IPS-20b (cell line): ENCODE measurements around the gene HOXB8.

ENCODE experiments used
- H3K27ac ChIP-seq: one replicate; pipeline ENCODE4 v1.5.1; 2013; ENCODE audit warnings: low read length
- H3K27me3 ChIP-seq: 2 replicates; pipeline ENCODE4 v1.6.1; 2013; ENCODE audit warnings: mild to moderate bottlenecking, low read length, inconsistent platforms; ENCODE audit not compliant: insufficient read depth
- H3K36me3 ChIP-seq: 2 replicates; pipeline ENCODE4 v1.6.1; 2013; ENCODE audit warnings: low read depth, mild to moderate bottlenecking, inconsistent platforms, low read length, moderate library complexity; ENCODE audit not compliant: insufficient read depth
- H3K4me1 ChIP-seq: 2 replicates; pipeline ENCODE4 v1.6.1; 2013; ENCODE audit warnings: mild to moderate bottlenecking, control low read depth, inconsistent platforms, low read length, moderate library complexity; ENCODE audit not compliant: insufficient read depth
- H3K4me3 ChIP-seq: 2 replicates; pipeline ENCODE4 v1.5.1; 2013; ENCODE audit warnings: mild to moderate bottlenecking, low read length, inconsistent platforms
- H3K9ac ChIP-seq: 2 replicates; pipeline ENCODE4 v1.6.1; 2013; ENCODE audit warnings: low read depth, mild to moderate bottlenecking, inconsistent platforms, low read length, moderate library complexity
- H3K9me3 ChIP-seq: 2 replicates; pipeline ENCODE4 v1.6.1; 2013; ENCODE audit warnings: mild to moderate bottlenecking, low read depth, low read length, inconsistent platforms; ENCODE audit not compliant: insufficient read depth

Gene HOXB8

GRCh38 chr17:48615047-48615962, at the start of gene HOXB8:
TSS of gene HOXB8 (minus strand) at chr17:48615292. CDS start at chr17:48614704, 588 bp downstream.
- H3K9me3 ChIP-seq: peaks cover 11% of the 10 kb centered on the region; the same call in 1 of the 2 replicates
- H3K36me3 ChIP-seq: no peaks in the 10 kb centered on the region
- no peaks in the 10 kb centered on the region for H3K4me1 ChIP-seq
- H3K27me3 ChIP-seq: peaks cover 100% of the 10 kb centered on the region
- no peak within 1 kb of the TSS for H3K9ac ChIP-seq
- H3K27ac ChIP-seq: no peak within 1 kb of the TSS
- H3K4me3 ChIP-seq: no peak within 1 kb of the TSS

- Histone ChIP-seq H3K9ac (no peak overlapping the region), H3K9me3 (no peaks in the 10 kb centered on the region), H3K4me1 (no peaks in the 10 kb centered on the region), H3K27me3 (peaks cover 35% of the 10 kb centered on the region), H3K36me3 (no peaks in the 10 kb centered on the region), H3K4me3 (no peak overlapping the region), H3K27ac (no peak overlapping the region)
Observed at GRCh38 chr17:48663134-48663924, 48.2 kb upstream of the HOXB8 start.

DNA sequence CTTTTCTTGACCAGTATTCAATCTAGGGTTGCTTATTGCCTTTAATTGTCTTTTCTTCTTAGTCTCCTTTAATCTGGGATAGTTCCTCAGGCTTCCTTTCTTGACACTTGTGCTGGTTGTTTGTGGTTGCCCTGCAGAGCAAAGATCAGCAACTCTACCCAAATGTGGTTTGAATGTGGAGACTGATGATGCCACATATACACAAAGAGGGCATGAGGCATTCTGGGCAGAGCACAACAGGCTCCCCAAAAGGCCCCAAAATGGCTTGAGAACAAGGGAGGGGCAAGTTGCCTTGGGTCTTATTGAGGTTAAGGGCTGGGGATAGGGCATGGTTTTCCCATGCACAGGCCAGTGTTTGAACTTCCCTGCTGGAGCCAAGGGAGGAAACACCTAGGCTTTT, 40.8 kb upstream of the HOXB8 start:
- Histone ChIP-seq H3K4me1 (no peaks in the 10 kb centered on the region), H3K27ac (no peak overlapping the region), H3K9ac (no peak overlapping the region), H3K4me3 (no peak overlapping the region), H3K36me3 (no peaks in the 10 kb centered on the region), H3K9me3 (no peaks in the 10 kb centered on the region), H3K27me3 (peaks cover 57% of the 10 kb centered on the region)

DNA sequence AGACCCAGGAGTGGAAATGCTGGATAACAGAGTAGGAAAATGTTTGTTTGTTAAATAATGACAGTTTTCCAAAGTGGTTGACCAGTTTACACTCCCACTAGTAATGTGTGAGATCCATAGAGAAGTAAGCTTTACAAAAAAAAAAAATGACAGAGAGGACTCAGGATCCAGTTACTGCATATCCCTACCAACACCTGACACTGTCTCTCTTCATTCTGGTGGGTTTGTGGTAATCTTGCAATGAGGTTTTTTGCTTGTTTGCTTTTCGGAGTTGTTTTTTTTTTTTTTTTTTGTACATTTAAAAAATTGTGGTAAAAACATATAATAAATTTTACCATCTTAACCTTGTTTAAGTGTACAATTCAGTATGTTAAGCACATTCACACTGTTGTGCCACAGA, 34.6 kb upstream of the HOXB8 start:
- Histone ChIP-seq H3K4me3 (no peak overlapping the region), H3K9me3 (no peaks in the 10 kb centered on the region), H3K27me3 (peaks cover 81% of the 10 kb centered on the region), H3K27ac (no peak overlapping the region), H3K9ac (no peak overlapping the region), H3K36me3 (no peaks in the 10 kb centered on the region), H3K4me1 (no peaks in the 10 kb centered on the region)

DNA sequence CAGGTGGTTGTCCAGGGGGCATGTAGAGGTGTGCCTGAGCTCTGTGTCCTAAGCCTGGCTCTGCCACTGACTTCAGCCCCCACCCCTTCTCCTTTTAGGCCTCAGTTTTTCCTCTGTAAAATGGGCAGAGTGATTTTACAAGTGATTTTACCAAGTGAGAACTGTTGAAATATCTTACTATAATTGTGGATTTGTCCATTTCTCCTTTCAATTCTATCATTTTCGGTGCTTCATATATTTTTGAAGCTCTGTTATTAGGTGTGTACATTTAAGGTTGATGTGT, 32.8 kb upstream of the HOXB8 start:
- Histone ChIP-seq H3K27me3 (peaks cover 96% of the 10 kb centered on the region), H3K9ac (no peak overlapping the region), H3K27ac (no peak overlapping the region), H3K4me3 (no peak overlapping the region), H3K4me1 (no peaks in the 10 kb centered on the region), H3K36me3 (no peaks in the 10 kb centered on the region), H3K9me3 (no peaks in the 10 kb centered on the region)

- Histone ChIP-seq H3K4me1 (no peaks in the 10 kb centered on the region), H3K27ac (no peak overlapping the region), H3K4me3 (peak overlapping the region; percentile 47), H3K9me3 (no peaks in the 10 kb centered on the region), H3K9ac (no peak overlapping the region), H3K27me3 (peaks cover 97% of the 10 kb centered on the region), H3K36me3 (no peaks in the 10 kb centered on the region)
Observed at GRCh38 chr17:48647103-48647962, 32.2 kb upstream of the HOXB8 start.

DNA sequence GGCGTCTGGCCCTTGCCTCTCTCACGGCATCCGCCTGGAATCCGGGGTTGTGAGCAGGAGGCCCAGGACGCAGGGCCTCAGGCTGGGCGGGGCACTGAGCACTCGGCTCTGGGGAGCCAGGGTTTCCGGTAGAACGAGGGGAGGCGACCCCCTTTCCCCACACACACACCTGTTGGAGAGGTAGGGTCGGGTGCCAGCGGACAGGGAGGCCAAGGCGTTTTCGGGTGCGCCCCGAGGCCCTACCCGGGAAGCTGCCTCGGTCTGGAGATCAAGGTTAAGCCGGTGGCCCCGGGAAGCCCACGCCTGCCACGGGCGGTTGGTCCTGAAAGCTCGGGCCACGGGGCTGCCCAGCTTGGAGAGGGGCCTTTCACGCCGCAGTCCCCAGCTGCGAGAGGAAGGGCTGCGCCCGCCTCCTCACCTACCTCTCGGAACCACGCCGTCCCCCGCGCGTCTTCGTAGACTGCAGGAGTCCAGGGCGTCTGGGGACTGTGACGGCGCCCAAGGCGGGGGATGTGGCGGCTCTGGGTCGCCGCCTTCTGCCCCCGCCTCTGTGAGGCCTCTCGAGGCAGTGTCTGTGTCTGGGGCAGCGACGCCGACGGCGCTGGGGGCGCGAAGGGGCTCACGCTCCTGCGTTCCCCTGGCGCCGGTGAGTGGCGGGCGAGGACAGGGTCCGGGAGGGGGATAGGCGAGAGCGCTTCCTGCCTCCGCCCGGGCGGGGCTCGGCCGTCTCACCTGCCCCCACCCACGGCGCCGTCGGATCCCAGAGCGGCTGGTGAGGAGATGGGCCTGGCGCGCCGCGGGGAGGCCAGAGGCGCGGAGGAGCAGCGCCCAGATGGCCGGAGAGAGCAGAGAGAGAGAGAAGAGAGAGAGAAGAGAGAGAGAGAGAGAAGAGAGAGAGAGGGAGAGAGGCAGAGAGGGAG, 31.4 kb upstream of the HOXB8 start:
- no peaks in the 10 kb centered on the region for H3K4me1 ChIP-seq
- H3K36me3 ChIP-seq: no peaks in the 10 kb centered on the region
- H3K9me3 ChIP-seq: no peaks in the 10 kb centered on the region
- H3K27me3 ChIP-seq: peaks cover 97% of the 10 kb centered on the region
- no peak overlapping the region for H3K9ac ChIP-seq
- no peak overlapping the region for H3K27ac ChIP-seq
- peak overlapping the region; percentile 26; the same call in 1 of the 2 replicates for H3K4me3 ChIP-seq

GRCh38 chr17:48645639-48646182, 30.6 kb upstream of the HOXB8 start:
- Histone ChIP-seq H3K9ac (no peak overlapping the region), H3K36me3 (no peaks in the 10 kb centered on the region), H3K27ac (no peak overlapping the region), H3K9me3 (no peaks in the 10 kb centered on the region; the same call in 1 of the 2 replicates), H3K4me3 (peak overlapping the region; percentile 26; the same call in 1 of the 2 replicates), H3K27me3 (peaks cover 100% of the 10 kb centered on the region), H3K4me1 (no peaks in the 10 kb centered on the region)

GRCh38 chr17:48644910-48645557, 29.9 kb upstream of the HOXB8 start:
- no peak overlapping the region for H3K27ac ChIP-seq
- no peaks in the 10 kb centered on the region for H3K36me3 ChIP-seq
- H3K4me3 ChIP-seq: no peak overlapping the region
- peaks cover 100% of the 10 kb centered on the region for H3K27me3 ChIP-seq
- H3K4me1 ChIP-seq: no peaks in the 10 kb centered on the region
- H3K9ac ChIP-seq: no peak overlapping the region
- no peaks in the 10 kb centered on the region; the same call in 1 of the 2 replicates for H3K9me3 ChIP-seq

GRCh38 chr17:48644159-48644558, 29.1 kb upstream of the HOXB8 start:
- Histone ChIP-seq H3K36me3 (no peaks in the 10 kb centered on the region), H3K27me3 (peaks cover 100% of the 10 kb centered on the region), H3K4me1 (no peaks in the 10 kb centered on the region), H3K27ac (no peak overlapping the region), H3K9ac (no peak overlapping the region), H3K4me3 (no peak overlapping the region), H3K9me3 (no peaks in the 10 kb centered on the region; the same call in 1 of the 2 replicates)
